ENCODE data around the gene PPP2R2B.

DNA sequence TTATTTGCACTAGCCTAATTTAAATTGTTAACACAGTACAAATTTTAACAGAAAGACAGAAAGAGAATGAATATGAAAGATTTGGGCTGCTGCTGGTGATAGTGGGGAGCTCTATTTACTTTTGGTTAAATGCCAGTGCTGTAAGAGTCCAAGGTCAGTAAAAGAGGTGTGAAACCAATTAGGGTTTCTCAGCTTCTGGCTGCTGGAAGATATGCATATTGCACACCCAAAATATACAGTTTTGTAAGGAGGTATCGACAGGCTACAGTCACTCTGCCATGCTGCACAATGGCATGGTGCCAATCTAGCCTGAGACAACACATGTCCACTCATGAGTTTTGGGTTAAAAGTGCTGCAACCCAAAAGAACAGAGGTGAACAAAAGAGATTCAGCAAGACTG is 79.3 kb downstream of the PPP2R2B start:
- no peak for TF ChIP-seq CTCF (IDR thresholded peaks at IDR 0.05; ENCODE audit: extremely low read depth in 1 of 2, insufficient read depth in 1 of 2, low read depth in 1 of 2, low read length in 2 of 2)
- TF ChIP-seq FOS (IDR thresholded peaks at IDR 0.05; ENCODE audit: borderline replicate concordance, insufficient read depth, low read length), result no peak
